HG02852 (cell line): ENCODE results near the gene SERPINA7.
"Not testable (repeated sequence)": the region's sequence is repeated elsewhere in the genome, so short reads cannot be mapped to it uniquely, and the experiment has no call there.

ENCODE experiments used
- ATAC-seq: cut with Tn5 transposase; IDR thresholded peaks from one replicate; pipeline ENCODE4 v1.9.1; 2021; ENCODE audit warnings: mild to moderate bottlenecking, moderate library complexity; ENCODE audit not compliant: unreplicated experiment

SERPINA7 gene, protein sequence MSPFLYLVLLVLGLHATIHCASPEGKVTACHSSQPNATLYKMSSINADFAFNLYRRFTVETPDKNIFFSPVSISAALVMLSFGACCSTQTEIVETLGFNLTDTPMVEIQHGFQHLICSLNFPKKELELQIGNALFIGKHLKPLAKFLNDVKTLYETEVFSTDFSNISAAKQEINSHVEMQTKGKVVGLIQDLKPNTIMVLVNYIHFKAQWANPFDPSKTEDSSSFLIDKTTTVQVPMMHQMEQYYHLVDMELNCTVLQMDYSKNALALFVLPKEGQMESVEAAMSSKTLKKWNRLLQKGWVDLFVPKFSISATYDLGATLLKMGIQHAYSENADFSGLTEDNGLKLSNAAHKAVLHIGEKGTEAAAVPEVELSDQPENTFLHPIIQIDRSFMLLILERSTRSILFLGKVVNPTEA

DNA sequence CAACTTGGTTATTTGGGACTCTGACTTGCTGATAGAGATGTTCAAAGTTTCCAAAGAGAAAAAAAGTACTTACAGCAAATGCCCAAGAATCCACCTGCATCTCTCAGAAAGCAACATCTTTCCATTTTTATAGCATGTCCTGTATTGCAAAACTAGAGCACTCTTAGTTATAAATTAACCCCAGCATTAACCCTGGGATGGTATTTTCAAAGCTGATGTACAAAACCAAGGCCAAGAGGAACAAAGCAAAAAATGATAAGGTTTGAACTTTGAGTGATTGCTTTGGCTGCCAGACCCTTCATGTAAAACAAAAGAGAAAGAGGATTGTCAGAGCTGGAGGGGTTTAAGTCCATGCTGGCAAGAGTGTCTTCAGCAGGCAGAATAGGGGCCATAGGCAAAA lies at the start of gene SERPINA7:
Gene SERPINA7, minus strand, starts transcription at position 103 of the 400 bp plus-strand sequence. CDS start 1,669 bp downstream, outside the sequence.
- ATAC-seq, result no peak

DNA sequence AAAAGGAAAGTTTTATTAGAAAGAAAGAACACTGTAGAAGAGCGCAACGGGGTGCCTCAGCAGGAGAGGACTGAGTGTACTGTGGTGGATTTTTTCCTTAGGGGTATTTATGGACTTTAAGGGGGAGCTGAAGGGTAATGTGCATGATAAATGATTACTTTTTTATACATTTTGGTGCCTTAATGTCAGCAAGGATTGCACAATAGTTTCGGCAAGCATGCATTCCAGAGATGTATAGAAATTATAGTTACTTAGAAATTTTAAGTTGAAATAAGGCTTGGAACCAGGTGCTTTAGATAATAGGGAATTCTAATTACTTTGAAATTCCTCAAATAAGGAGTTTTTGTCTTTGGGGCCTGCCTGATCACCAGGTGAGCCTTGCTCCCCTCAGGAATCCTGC lies 30.5 kb upstream of the SERPINA7 start:
- ATAC-seq, result no peak

DNA sequence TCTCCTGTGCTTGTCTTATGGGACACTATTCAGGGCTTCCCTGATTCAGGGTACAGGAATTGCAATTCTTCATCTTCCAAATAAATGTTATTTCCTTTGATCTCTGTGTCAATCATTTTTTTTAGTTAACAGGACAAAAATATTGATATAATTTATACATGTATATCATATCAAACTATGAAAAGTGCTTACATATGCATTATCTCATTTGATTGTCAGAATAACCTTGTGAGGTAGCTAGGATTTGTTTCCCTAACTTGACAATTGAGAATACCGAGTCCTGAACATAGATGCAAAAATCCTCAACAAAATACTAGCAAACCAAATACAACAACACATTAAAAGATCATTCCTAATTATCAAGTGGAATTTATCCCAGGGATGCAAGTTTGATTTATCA lies 11.5 kb upstream of the SERPINA7 start:
- no peak for ATAC-seq

DNA sequence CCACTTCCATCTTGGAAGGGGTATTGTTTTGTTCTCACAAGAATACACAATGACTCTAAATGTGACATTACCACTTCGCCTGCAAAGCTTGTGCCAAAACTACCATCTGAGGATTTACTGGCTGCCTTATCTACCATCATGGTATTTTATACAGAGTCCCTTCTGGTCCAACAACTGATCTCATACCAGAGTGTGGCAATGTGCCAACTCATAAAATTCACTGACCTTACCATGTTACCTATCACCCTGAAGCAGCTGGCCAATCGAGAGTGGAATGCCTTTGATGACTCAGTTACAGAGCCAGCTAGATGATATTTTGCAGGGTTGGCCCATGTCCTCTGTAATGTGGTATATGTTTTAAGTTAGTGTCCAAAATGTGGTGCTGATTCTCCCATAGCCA lies 3.8 kb upstream of the SERPINA7 start:
- ATAC-seq, result no peak

DNA sequence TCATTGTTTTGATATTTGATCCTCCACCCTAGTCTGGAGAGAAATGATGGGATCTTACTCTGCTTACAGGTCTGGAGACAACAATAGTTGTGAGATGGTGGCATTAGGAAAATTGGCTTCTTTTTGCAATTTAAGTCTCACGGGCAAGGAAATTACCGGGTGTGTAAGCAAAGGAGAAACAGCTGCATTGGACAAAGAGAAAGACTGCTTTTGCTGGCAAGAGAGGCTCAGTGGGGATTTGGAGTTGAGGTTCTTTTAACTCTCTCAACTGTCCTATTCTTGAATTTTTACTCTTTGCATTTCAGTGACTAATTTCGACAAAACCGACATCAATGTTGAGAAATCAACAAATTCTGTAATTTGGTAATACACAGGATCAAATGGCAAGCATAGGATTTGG lies 2.3 kb upstream of the SERPINA7 start:
- no peak for ATAC-seq

DNA sequence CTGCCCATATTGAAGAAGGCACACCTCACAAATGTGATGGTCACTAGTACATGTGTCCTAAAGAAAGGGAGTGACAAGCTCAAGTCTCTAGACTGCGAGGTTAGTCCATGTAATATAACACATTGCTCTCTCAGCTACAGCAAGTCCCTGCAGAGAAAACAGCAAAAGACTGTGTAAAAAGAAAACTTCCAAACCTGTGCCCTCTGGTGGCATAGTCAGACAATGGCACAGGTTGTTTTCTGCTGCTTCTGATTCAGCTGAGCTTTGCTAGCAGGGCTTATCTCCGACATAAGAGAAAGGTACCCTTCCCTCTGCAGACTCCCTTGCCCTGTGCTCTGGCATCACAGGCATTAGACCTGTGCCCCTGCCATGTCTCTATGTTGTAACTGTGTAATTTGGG lies 1.4 kb upstream of the SERPINA7 start:
- ATAC-seq, result no peak

DNA sequence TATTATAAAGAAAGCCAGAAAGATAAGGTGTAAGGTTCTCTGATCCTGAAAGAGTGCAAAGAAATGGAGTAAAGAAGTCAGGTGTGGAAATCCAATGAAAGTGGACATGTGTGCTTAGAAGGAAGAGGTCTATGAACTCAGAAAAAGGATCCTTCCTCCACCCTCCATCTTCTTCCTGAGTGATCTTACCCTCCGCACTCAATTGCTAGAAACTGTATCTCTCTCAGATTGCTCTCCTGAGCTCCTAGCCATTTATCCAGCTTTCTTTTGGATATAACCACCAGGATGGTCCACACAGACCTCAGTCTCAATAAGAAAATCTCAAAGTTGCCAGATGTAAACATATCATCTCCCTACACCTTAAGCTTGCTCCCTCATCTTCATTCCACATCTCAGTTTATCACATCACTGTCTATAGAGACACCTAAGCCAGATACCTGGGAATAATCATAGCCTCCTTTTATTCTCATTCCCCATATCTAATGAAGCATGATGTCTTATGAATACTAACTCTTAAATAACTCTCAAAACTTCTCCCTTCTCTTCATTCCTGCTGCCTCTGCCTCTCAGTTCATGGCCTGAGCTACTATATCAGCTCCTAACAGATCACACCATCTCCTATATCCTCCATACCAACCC lies 573 bp downstream of the SERPINA7 start:
- ATAC-seq, result no peak

DNA sequence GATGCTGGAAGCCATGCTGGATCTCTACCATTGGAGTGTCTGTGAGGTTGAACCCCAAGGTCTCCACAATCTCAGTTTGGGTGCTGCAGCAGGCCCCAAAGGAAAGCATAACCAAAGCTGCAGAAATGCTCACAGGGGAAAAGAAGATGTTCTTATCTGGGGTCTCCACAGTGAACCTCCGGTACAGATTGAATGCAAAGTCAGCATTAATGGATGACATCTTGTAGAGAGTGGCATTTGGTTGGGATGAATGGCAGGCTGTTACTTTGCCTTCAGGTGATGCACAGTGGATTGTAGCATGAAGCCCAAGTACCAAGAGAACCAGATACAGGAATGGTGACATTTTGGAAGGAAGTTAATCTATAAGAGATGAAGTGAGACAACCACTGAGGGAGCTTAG lies 1.8 kb downstream of the SERPINA7 start:
- no peak for ATAC-seq

DNA sequence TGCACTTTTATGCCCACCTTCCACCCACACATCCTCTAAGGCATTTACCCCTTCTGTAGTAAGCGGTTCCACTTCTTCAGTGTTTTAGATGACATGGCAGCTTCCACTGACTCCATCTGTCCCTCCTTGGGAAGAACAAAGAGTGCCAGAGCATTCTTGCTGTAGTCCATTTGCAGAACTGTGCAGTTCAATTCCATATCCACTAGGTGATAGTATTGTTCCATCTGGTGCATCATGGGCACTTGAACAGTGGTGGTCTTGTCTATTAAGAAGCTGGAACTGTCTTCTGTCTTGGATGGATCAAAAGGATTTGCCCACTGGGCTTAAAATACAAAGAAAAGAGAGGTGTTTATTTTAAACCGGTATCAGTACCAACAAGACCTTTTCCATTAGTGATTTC lies 3.5 kb downstream of the SERPINA7 start:
- no peak for ATAC-seq

DNA sequence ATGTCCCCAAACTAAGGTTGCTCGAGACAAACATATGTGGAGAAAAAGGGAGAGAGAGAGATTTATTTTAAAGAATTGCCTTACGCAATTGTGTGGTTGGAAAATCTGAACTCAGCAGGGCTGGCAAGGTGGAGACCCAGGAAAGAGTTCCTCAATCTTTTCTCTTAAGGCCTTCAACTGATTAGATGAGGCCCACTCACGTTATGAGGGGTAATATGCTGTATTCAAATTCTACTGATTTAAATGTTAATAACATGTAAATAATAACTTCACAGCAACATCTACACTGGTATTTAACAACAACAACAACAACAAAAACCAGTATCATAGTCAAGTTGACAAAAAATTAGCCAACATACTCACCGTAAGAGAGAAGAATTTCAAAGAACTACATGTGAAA lies 14.6 kb downstream of the SERPINA7 start:
- no peak for ATAC-seq

DNA sequence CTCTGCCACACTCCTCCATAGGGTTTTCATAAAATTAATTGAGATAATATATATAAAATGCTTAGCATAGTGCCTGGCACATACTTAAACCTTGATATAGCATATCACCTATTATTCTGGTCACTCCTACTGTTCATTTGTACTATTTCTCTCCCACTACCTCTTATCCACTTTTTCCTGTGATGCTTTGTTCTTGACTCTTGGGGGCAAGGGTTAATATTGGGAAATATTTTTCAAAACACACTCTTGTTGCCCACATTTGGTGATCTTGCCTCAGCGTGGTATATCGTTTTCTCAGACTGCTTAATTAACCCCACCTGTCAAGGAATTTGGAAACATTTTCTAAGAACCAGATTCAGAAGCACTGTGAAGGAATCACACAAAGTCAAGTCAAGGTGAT lies 16.3 kb downstream of the SERPINA7 start:
- ATAC-seq, result no peak

DNA sequence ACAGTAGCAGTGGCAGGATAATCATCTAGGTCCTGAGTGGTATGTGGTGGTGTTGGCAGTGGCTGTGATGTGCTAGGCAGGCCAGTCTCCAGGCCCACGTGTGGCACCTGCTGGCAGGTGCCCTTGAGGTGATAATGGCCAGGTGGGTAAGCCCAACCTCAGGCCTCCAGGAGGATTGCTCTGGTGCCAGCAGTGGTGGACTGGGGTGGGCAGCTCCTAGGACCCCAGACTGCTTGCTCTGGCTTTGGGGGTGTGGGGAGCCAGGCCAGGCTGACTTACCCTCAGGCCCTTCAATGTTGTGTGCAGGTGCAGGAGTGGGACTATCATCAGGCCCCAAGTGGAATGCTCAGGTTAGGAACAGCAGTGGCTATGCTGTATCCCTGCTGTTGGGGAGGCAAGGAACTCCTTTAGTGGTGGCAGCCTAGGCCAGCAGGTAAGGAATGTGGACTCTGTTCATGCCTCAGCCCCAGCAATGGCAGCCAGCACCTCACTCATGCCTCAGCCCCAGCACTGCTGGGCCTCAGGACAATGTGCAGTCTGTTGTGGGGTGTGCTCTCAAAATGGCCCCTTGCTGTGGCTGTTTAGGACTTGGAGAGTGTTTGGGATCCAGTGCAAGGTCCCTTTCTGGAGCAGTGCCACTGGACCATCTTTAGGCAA lies 24.3 kb downstream of the SERPINA7 start:
- no peak for ATAC-seq

DNA sequence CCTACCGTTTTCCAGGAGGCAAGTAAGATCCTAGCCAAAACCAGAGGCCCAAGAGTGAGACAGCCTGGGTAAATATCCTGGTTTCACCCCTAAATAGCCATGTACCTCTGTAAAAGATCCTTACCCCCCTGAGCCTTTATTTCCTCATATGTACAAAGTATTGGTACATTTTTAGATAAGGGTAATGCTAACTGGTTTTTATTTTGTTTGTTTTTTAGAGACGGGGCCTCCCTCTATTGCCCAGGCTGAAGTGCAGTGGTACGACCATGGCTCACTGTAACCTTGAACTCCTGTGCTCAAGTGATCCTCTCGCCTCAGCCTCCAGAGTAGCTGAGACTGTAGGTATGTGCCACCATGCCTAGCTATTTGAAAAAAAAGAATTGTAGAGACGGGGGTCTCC lies 29.4 kb downstream of the SERPINA7 start:
- no peak for ATAC-seq

DNA sequence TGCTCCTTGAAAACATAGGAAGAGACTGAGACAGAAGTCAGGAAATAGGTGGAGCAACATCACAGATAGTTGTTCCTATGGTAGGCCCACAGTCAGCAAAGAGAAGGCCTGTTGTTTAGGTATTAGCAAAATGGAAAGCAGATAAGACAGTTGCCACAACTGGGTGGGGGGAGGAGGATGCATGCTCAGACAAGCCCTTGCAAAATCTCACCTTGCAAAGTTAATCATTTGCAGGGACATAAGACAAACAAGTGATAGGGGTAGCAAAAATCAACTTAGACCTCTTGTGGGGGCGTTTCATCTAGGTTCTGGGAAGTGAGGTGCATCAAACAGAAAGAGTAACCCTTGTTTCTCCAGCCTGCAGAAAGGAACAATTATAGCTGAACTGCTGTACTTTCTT lies 30.7 kb downstream of the SERPINA7 start:
- ATAC-seq, result no peak

DNA sequence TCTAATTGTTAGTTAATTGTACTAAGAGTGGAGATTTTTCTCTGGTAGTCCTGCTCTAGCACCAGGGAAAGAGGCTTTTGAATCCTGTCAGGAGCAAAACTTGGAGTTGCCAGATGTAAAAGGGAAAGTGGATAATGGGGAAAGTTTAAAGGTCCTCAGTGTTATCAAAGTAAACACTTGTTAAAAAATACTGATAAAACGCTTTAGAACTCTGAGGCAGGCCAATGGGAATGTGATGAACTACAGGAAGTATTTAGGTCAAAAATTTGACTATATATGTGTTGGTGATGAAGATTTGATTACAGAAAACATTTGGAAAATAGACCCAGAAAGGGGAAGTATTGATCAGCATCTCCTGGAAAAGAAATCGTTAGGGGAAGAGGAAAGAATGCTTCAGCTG lies 32.8 kb downstream of the SERPINA7 start:
- ATAC-seq, result no peak

DNA sequence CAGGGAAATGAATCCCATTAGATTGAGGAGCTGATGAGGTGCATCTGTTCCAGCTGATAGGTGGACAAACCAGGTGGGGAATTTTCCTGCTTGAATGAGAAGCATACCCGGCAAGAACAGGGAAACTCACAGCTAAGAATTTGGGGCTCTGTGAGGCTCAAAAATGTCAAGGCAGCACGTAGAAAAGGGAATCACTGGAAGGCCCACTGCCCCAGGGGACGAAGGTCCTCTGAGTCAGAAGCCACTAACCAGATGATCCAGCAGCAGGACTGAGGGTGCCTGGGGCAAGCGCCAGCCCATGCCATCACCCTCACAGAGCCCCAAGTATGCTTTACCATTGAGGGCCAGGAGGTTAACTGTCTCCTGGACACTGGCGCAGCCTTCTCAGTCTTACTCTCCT lies 37.9 kb downstream of the SERPINA7 start:
- ATAC-seq, result not testable (repeated sequence)

DNA sequence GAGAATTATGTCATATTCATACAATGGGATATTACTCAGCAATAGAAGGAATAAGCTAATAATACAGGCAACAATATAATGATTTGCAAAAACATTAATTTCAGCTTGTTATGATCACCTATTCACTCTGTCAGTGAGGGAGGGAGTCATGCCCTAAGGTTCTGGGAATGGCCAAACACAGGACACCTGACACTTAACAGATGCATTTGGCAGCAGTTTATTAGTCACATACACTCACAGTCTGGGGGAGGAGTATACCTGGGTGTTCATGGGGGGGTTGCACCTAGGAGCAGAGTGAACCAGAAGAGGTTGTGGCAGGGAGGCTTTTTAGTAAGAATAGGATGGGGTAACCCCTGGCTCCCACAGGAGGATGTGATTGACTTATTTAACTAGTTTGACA lies 38.3 kb downstream of the SERPINA7 start:
- no peak for ATAC-seq

DNA sequence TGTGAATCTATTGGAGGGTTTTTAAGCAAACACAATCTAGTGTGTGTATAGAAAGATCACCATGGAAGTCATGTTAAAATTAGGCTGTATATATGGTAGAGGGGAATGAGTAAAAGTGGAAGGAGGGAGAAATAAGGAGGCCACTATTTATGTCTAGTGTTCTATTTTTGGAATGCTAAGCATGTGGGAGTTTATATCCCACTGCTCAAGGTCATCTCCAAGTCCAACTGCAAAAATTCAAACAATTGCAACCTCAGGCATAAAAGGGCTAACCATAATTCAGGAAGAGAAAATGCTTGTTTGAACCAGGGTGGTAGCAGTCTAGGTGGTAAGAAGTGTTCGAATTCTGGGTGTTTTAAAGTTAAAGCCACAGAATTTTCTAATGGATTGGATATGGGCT lies 39.2 kb downstream of the SERPINA7 start:
- ATAC-seq, result no peak

DNA sequence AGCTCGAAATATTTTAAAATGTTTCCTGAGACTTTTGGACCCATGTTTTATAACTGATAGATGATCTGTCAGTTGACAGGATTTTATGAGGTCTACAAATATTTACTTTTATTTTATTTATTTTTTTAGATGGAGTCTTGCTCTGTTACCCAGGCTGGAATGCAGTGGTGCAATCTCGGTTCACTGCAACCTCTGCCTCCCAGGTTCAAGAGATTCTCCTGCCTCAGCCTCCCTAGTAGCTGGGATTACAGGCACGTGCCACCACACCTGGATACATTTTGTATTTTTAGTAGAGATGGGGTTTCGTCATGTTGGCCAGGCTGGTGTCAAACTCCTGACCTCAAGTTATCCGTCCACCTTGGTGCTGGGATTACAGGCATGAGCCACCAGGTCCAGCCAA lies 50.0 kb downstream of the SERPINA7 start:
- ATAC-seq, result not testable (repeated sequence)
